Erythroblast (primary cell): ENCODE data around the gene CHMP6.
"Not testable (repeated sequence)": the region's sequence is repeated elsewhere in the genome, so short reads cannot be mapped to it uniquely, and the experiment has no call there.

Experiments used
- DNase-seq, 2 experiments: peaks; one replicate each; lab custom pipeline; 2025; lab: John Stamatoyannopoulos, UW
- GATA1 ChIP-seq: IDR thresholded peaks from 2 replicates; pipeline ENCODE4 v1.6.1; 2011; ENCODE audit warnings: low read depth, mild to moderate bottlenecking, control low read depth, low read length, moderate library complexity
- POLR2A ChIP-seq: IDR thresholded peaks from 2 replicates; pipeline ENCODE4 v1.6.1; 2011; ENCODE audit warnings: mild to moderate bottlenecking, low read length

The CHMP6 gene

GRCh38 chr17:81026266-81027036 lies 34.8 kb downstream of the CHMP6 start:
- no peak for DNase-seq
- TF ChIP-seq GATA1 (no peak), POLR2A (no peak)

- TF ChIP-seq POLR2A: no peak
- no peak for TF ChIP-seq GATA1
- DNase-seq: no peak
Observed at GRCh38 chr17:81027038-81027437, 35.4 kb downstream of the CHMP6 start.

- no peak for DNase-seq
- no peak for TF ChIP-seq POLR2A
- no peak for TF ChIP-seq GATA1
Observed at GRCh38 chr17:81027591-81028505, 36.2 kb downstream of the CHMP6 start.

- no peak for TF ChIP-seq GATA1
- no peak for TF ChIP-seq POLR2A
- no peak for DNase-seq
Observed at GRCh38 chr17:81028506-81028858, 36.8 kb downstream of the CHMP6 start.

GRCh38 chr17:81029859-81030258 lies 38.2 kb downstream of the CHMP6 start:
- TF ChIP-seq POLR2A: no peak
- no peak for TF ChIP-seq GATA1
- DNase-seq: no peak

- DNase-seq: not testable (repeated sequence)
Observed at GRCh38 chr17:81030312-81030711, 38.7 kb downstream of the CHMP6 start.

- TF ChIP-seq POLR2A: no peak
- no peak for TF ChIP-seq GATA1
- DNase-seq: no peak
Observed at GRCh38 chr17:81030741-81031565, 39.3 kb downstream of the CHMP6 start.

GRCh38 chr17:81031566-81032550 lies 40.2 kb downstream of the CHMP6 start:
- no peak for DNase-seq
- TF ChIP-seq GATA1 (no peak), POLR2A (no peak)

GRCh38 chr17:81032641-81033480 lies 41.2 kb downstream of the CHMP6 start:
- no peak for TF ChIP-seq POLR2A
- TF ChIP-seq GATA1: no peak

GRCh38 chr17:81033535-81034167 lies 42.0 kb downstream of the CHMP6 start:
- TF ChIP-seq GATA1 (no peak), POLR2A (no peak)
- no peak for DNase-seq

More at GRCh38 chr17:81032641-81033480, 41.2 kb downstream of the CHMP6 start:
- DNase-seq: no peak

GRCh38 chr17:81034168-81034777 lies 42.6 kb downstream of the CHMP6 start:
- DNase-seq: no peak
- TF ChIP-seq GATA1 (no peak), POLR2A (no peak)
